Measurements from ENCODE around the gene RCSD1. TPM values are rescaled to one million over a fixed set of nuclear protein-coding genes. Genes with fewer than 3 reads are reported as not detected.

Gene RCSD1
- total and polyA plus RNA-seq, 10 of the 15 experiments (the other 5 are each of a cell fraction or from before 2014, with no cell fraction given), result 11.4 to 78.3 (median 71.6) TPM

DNA sequence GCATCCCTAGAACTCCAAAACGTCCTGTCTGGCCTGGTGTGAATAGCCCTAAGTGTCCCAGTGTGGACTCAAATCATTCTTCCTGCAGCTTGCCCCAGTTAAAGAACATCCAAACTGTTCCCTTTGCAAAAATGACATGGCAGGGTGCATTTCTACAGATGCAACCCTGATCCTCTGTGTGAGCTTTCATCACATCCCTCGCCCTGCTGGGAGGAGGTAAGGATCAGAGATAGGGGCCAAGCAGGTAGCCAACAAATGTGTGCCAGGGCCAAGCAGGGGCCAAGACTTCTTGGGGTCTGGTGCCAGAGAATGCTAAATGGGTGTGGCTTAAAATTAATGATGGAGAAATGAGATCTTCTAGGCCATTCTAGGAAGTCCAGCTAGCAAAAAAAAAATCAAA lies 64.7 kb downstream of the RCSD1 start:
- SMC1A ChIA-PET (ENCODE audit: uncharacterized antibody, unreplicated experiment), result interaction anchor here (0.8 to 2.0 kb wide), 5 partner anchors 13 to 94 kb away, joined by 3 to 8 read pairs (median 3); no protein-coding TSS in a partner anchor
- TF ChIP-seq SMC3 (IDR thresholded peaks at IDR 0.05; ENCODE audit: borderline replicate concordance, low read length) (no peak), TCF7 (IDR thresholded peaks at IDR 0.05; ENCODE audit: borderline replicate concordance) (no peak), BRCA1 (IDR thresholded peaks at IDR 0.05; ENCODE audit: low read depth, low read length) (no peak), MYC (IDR thresholded peaks at IDR 0.05; ENCODE audit: insufficient read depth, insufficient read length, insufficient replicate concordance, low read length, severe bottlenecking) (no peak), MXI1 (IDR thresholded peaks at IDR 0.05; ENCODE audit: low read depth, low read length) (no peak), SUPT20H (IDR thresholded peaks at IDR 0.05; ENCODE audit: borderline replicate concordance, control insufficient read depth, low read depth, low read length) (no peak), IKZF2 (IDR thresholded peaks at IDR 0.05) (no peak), POLR2AphosphoS2 (IDR thresholded peaks at IDR 0.05; ENCODE audit: low read depth, low read length) (no peak), TCF12 (IDR thresholded peaks at IDR 0.05; ENCODE audit: low read depth, low read length) (no peak), MTA3 (IDR thresholded peaks at IDR 0.05; ENCODE audit: borderline replicate concordance, low read length) (no peak), EED (IDR thresholded peaks at IDR 0.05; ENCODE audit: low read depth) (no peak), BHLHE40 (IDR thresholded peaks at IDR 0.05; ENCODE audit: borderline replicate concordance in 1 of 2, low read depth in 2 of 2, low read length in 1 of 2) (no peak), REST (IDR thresholded peaks at IDR 0.05; ENCODE audit: low read depth, low read length) (no peak), RCOR1 (conservative IDR thresholded peaks at IDR 0.05; ENCODE audit: low read depth, low read length) (no peak)
- no peaks in the 10 kb centered on the region for H3K27me3 ChIP-seq (replicated peaks in 1 of 2; ENCODE audit: control insufficient read depth in 2 of 2, insufficient read depth in 2 of 2, low read length in 1 of 2)
- H3K79me2 ChIP-seq (ENCODE audit: control insufficient read depth, insufficient read depth, low read length), result no peaks in the 10 kb centered on the region
- no peaks in the 10 kb centered on the region for H3K9me3 ChIP-seq (replicated peaks; ENCODE audit: control insufficient read depth, insufficient read depth, low read length)
- CTCF ChIA-PET, result interaction anchor here (1.6 to 3.1 kb wide), 2 partner anchors 94 to 162 kb away, joined by 6 to 15 read pairs; no protein-coding TSS in a partner anchor
- intact Hi-C loops (cut with micrococcal nuclease; ENCODE audit: unreplicated experiment), result no loop called here
- H3K27ac ChIP-seq (ENCODE audit: control insufficient read depth, insufficient read depth), result no peak overlapping the region
- BruUV-seq (replicated peaks), result no TSS peak
- H3K36me3 ChIP-seq (ENCODE audit: control insufficient read depth in 2 of 2, insufficient read depth in 2 of 2, low read length in 1 of 2), result peaks cover 20 to 72% of the 10 kb centered on the region in 2 experiments
- RAD21 ChIA-PET (ENCODE audit: unreplicated experiment), result interaction anchor here (0.9 kb wide), 1 partner anchor 93 kb away, joined by 3 read pairs; no protein-coding TSS in a partner anchor
- H3K4me1 ChIP-seq (ENCODE audit: control insufficient read depth, insufficient read depth, low read length), result no peaks in the 10 kb centered on the region
- DNase-seq (ENCODE audit: low read depth, low spot score) (no peak), FAIRE-seq (no peak), ATAC-seq (no peak)
- POLR2A ChIA-PET, result no interaction called here
- 78% methylated on average over 2 of the region's 2 CpGs for WGBS (ENCODE audit: insufficient coverage, insufficient replicate concordance, low lambda C conversion rate, missing lambda C conversion rate)
- no peaks in the 10 kb centered on the region for H4K20me1 ChIP-seq (ENCODE audit: control insufficient read depth, insufficient read depth)
- H3K4me3 ChIP-seq, result no peak overlapping the region
- H3K9ac ChIP-seq (ENCODE audit: control insufficient read depth, insufficient read depth, low read length), result no peak overlapping the region
- in situ Hi-C loops (cut with MboI), result no loop called here
- H3K4me2 ChIP-seq (ENCODE audit: control insufficient read depth, insufficient read depth), result no peak overlapping the region
- no peak overlapping the region for H2AFZ ChIP-seq (ENCODE audit: control insufficient read depth, low read depth, low read length)

Data from GM12878 (cell line).